Neural progenitor cell (in vitro differentiated cells): ENCODE data around the gene AGMO.

Experiments
- EZH2 ChIP-seq: fragments of 200-600 bp; sonication (generic); IDR thresholded peaks from 2 replicates; pipeline ENCODE4 v1.6.1; 2017; ENCODE audit warnings: antibody characterized with exemption, mild to moderate bottlenecking, moderate library complexity
- TF ChIP-seq, protein P1 (sequence below): fragments of 200-600 bp; sonication (generic); IDR thresholded peaks from 2 replicates; pipeline ENCODE4 v1.5.1; 2017; ENCODE audit warnings: antibody characterized with exemption, mild to moderate bottlenecking

DNA sequence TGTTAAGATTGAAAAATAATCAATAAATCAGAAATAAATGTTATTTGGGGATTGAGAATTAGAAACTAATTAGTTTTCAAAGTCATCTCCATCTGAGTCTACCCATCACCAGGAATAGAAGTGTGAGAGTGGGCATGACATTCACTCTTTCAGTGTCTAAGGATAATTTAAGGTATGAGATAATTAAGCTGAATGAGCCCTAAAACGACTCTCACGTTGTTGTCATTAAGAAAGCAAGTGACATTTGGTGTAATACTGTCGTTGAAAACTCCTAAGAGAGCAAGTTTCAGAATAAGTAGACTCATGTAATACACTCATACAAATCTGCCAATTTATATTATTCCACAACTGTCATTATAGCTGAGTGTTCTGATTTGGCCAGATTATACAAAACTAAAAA lies 7.1 kb downstream of the AGMO start:
- TF ChIP-seq, protein P1, sequence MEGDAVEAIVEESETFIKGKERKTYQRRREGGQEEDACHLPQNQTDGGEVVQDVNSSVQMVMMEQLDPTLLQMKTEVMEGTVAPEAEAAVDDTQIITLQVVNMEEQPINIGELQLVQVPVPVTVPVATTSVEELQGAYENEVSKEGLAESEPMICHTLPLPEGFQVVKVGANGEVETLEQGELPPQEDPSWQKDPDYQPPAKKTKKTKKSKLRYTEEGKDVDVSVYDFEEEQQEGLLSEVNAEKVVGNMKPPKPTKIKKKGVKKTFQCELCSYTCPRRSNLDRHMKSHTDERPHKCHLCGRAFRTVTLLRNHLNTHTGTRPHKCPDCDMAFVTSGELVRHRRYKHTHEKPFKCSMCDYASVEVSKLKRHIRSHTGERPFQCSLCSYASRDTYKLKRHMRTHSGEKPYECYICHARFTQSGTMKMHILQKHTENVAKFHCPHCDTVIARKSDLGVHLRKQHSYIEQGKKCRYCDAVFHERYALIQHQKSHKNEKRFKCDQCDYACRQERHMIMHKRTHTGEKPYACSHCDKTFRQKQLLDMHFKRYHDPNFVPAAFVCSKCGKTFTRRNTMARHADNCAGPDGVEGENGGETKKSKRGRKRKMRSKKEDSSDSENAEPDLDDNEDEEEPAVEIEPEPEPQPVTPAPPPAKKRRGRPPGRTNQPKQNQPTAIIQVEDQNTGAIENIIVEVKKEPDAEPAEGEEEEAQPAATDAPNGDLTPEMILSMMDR: no peak
- TF ChIP-seq EZH2: no peak
